K562 (cell line): ENCODE results near the gene HHATL. TPM values are rescaled to one million over a fixed set of nuclear protein-coding genes. Genes with fewer than 3 reads are reported as not detected.

ENCODE experiments used
- ATAC-seq: fragments of 200-7000 bp; cut with Tn5 transposase; 3 replicates; pipeline ENCODE4 v1.9.1; 2020; ENCODE audit warnings: moderate library complexity
- BruUV-seq: library from RNA; stranded (reverse); fragments of 400-500 nt; replicated peaks from 2 replicates; lab custom pipeline; 2021; lab: Mats Ljungman, UMichigan
- CTCF ChIA-PET: fragments of 300-600 bp; formaldehyde crosslinking; extraction: SDS; loops from one replicate; lab custom pipeline; 2021; ENCODE audit warnings: low intra/inter-chr PET ratio; lab: Yijun Ruan, JAX
- POLR2A ChIA-PET: fragments of 300-600, 350-650 bp; sonication (Branson Sonifier 250); formaldehyde crosslinking; extraction: SDS; loops from one replicate; lab custom pipeline; 2021; ENCODE audit warnings: antibody characterized with exemption, inconsistent platforms; lab: Yijun Ruan, JAX
- DNase-seq, 4 experiments: peaks; one replicate each; pipeline versions ENCODE4 v3.0.0 to v3.0.0-alpha.2; 2011 to 2018; ENCODE audit warnings: low spot score in 3 of 4, mixed read lengths in 3 of 4; ENCODE audit errors: extremely low read depth in 1 of 4
- FAIRE-seq: peaks from 2 replicates; lab custom pipeline; 2011; peaks lifted over from hg19 to GRCh38; lab: Jason Lieb, UNC
- H2AFZ ChIP-seq: 2 replicates; pipeline ENCODE4 v1.6.0; 2011; ENCODE audit warnings: low read depth, low read length, control low read depth, inconsistent platforms
- H3K27ac ChIP-seq: fragments of 200-600 bp; 3 replicates; pipeline ENCODE4 v1.8.0; 2011; ENCODE audit warnings: low read depth, mild to moderate bottlenecking, control low read depth, inconsistent platforms, low read length, moderate library complexity, mixed read lengths; ENCODE audit errors: extremely low read depth
- H3K27me3 ChIP-seq, 2 experiments: fragments of 300-600 bp in 1 of 2; 2 replicates in 1 of 2; 3 replicates in 1 of 2; pipeline versions ENCODE4 v1.6.0 to v1.8.0; 2011; ENCODE audit warnings: inconsistent platforms in 2 of 2, low read length in 2 of 2, mild to moderate bottlenecking in 1 of 2, mixed read lengths in 1 of 2, moderate library complexity in 1 of 2; ENCODE audit not compliant: control insufficient read depth in 2 of 2, insufficient read depth in 2 of 2
- H3K36me3 ChIP-seq: fragments of 300-600 bp; 3 replicates; pipeline ENCODE4 v1.8.0; 2011; ENCODE audit warnings: mild to moderate bottlenecking, low read length, inconsistent platforms; ENCODE audit not compliant: control insufficient read depth, insufficient read depth
- H3K4me1 ChIP-seq, 2 experiments: fragments of 200-600 bp in 1 of 2; replicated peaks in 1 of 2; 2 replicates in 1 of 2; 3 replicates in 1 of 2; pipeline versions ENCODE4 v1.5.1 to v1.8.0; 2011; ENCODE audit warnings: inconsistent platforms in 2 of 2, low read length in 2 of 2, mild to moderate bottlenecking in 1 of 2, mixed read lengths in 1 of 2, moderate library complexity in 1 of 2; ENCODE audit not compliant: control insufficient read depth in 2 of 2, insufficient read depth in 2 of 2
- H3K4me2 ChIP-seq: 2 replicates; pipeline ENCODE4 v1.6.1; 2011; ENCODE audit warnings: low read length, control low read depth, inconsistent platforms, mixed read lengths; ENCODE audit not compliant: insufficient read depth
- H3K4me3 ChIP-seq: fragments of 200-600 bp; sonication (generic), shearing (Covaris generic); 2 replicates; pipeline ENCODE4 v1.5.1; 2016; ENCODE audit warnings: control low read depth, inconsistent platforms
- H3K79me2 ChIP-seq: fragments of 200-600 bp; 3 replicates; pipeline ENCODE4 v1.8.0; 2011; ENCODE audit warnings: low read length, inconsistent platforms; ENCODE audit not compliant: control insufficient read depth, insufficient read depth
- H3K9ac ChIP-seq, 2 experiments: 2 replicates each; pipeline versions ENCODE4 v1.6.0 to v1.6.1; 2011; ENCODE audit warnings: low read depth in 2 of 2, low read length in 2 of 2, control low read depth in 1 of 2, inconsistent platforms in 1 of 2, mild to moderate bottlenecking in 1 of 2, mixed read lengths in 1 of 2; ENCODE audit not compliant: insufficient read depth in 1 of 2
- H3K9me1 ChIP-seq: one replicate; pipeline ENCODE4 v1.6.0; 2011; ENCODE audit warnings: inconsistent platforms, mild to moderate bottlenecking, low read length, moderate library complexity; ENCODE audit not compliant: control insufficient read depth, insufficient read depth
- H3K9me3 ChIP-seq: replicated peaks from 2 replicates; pipeline ENCODE4 v1.5.1; 2011; ENCODE audit warnings: low read depth, low read length, inconsistent platforms; ENCODE audit not compliant: control insufficient read depth, insufficient read depth
- H4K20me1 ChIP-seq: replicated peaks from 2 replicates; pipeline ENCODE4 v1.6.1; 2011; ENCODE audit warnings: low read length, inconsistent platforms, mixed read lengths; ENCODE audit not compliant: control insufficient read depth, insufficient read depth
- ADNP ChIP-seq: fragments of 200-800 bp; sonication (Bioruptor generic); IDR thresholded peaks from 2 replicates; pipeline ENCODE4 v1.6.1; 2016; ENCODE audit warnings: missing genetic modification characterization, missing compliant biosample characterization
- ARID3B ChIP-seq: fragments of 250-450 bp; sonication (Bioruptor Pico); IDR thresholded peaks from 2 replicates; pipeline ENCODE4 v1.4.0; 2020; ENCODE audit warnings: borderline replicate concordance
- ATF3 ChIP-seq, 2 experiments: fragments of 450-650 bp in 1 of 2; sonication (generic) in 1 of 2; formaldehyde crosslinking in 1 of 2; IDR thresholded peaks in 1 of 2; conservative IDR thresholded peaks in 1 of 2; 2 replicates each; pipeline versions ENCODE4 v1.6.1 to v1.8.1; 2016 to 2023; ENCODE audit warnings: mild to moderate bottlenecking in 2 of 2, moderate library complexity in 2 of 2, inconsistent platforms in 1 of 2, missing genetic modification reagents in 1 of 2
- ESRRA ChIP-seq: fragments of 450-650 bp; IDR thresholded peaks from 2 replicates; pipeline ENCODE4 v1.6.1; 2014; ENCODE audit warnings: low read depth, mild to moderate bottlenecking, moderate library complexity, borderline replicate concordance
- ETV5 ChIP-seq: sonication (generic); formaldehyde crosslinking; IDR thresholded peaks from 2 replicates; pipeline ENCODE4 v1.4.0; 2020; ENCODE audit warnings: low read depth, mild to moderate bottlenecking, missing genetic modification reagents
- FOXJ2 ChIP-seq: fragments of 200-800 bp; sonication (Bioruptor generic); IDR thresholded peaks from 2 replicates; pipeline ENCODE4 v1.6.1; 2016; ENCODE audit warnings: missing genetic modification characterization, missing compliant biosample characterization
- GABPB1 ChIP-seq: sonication (generic); formaldehyde crosslinking; IDR thresholded peaks from 2 replicates; pipeline ENCODE4 v1.8.0; 2022; ENCODE audit warnings: mild to moderate bottlenecking, missing genetic modification reagents
- KLF10 ChIP-seq: fragments of 250-450 bp; sonication (Bioruptor Pico); IDR thresholded peaks from 2 replicates; pipeline ENCODE4 v1.6.1; 2021; ENCODE audit warnings: matching md5 sums
- KLF16 ChIP-seq: IDR thresholded peaks from 2 replicates; pipeline ENCODE4 v1.6.1; 2016; ENCODE audit warnings: antibody characterized with exemption
- MTA1 ChIP-seq: fragments of 450-650 bp; IDR thresholded peaks from 2 replicates; pipeline ENCODE4 v1.6.1; 2017; ENCODE audit warnings: borderline replicate concordance
- SOX6 ChIP-seq: fragments of 450-650 bp; IDR thresholded peaks from 2 replicates; pipeline ENCODE4 v1.6.1; 2014; ENCODE audit warnings: mild to moderate bottlenecking
- TFAP4 ChIP-seq: sonication (generic); formaldehyde crosslinking; IDR thresholded peaks from 2 replicates; pipeline ENCODE4 v1.8.0; 2022; ENCODE audit warnings: missing genetic modification reagents, mild to moderate bottlenecking, moderate library complexity, borderline replicate concordance
- ZFP1 ChIP-seq: fragments of 450-650 bp; formaldehyde crosslinking; IDR thresholded peaks from 2 replicates; pipeline ENCODE4 v1.4.0; 2020; ENCODE audit warnings: mild to moderate bottlenecking, mixed read lengths
- ZKSCAN1 ChIP-seq: fragments of 150-350 bp; IDR thresholded peaks from 2 replicates; pipeline ENCODE4 v1.6.1; 2016; ENCODE audit warnings: low read depth, low read length
- ZNF146 ChIP-seq: IDR thresholded peaks from one replicate; pipeline ENCODE4 v1.6.1; 2018; ENCODE audit warnings: missing compliant biosample characterization; ENCODE audit not compliant: unreplicated experiment
- ZNF3 ChIP-seq: fragments of 250-450 bp; sonication (Bioruptor Pico); IDR thresholded peaks from 2 replicates; pipeline ENCODE4 v1.5.0; 2021; ENCODE audit warnings: mild to moderate bottlenecking, moderate library complexity
- WGBS: fragments of 100-300 bp; shearing (Covaris generic); methylation state at CpG from one replicate; pipeline ENCODE4 v1.1.6; 2016; ENCODE audit warnings: low coverage, mixed read lengths; ENCODE audit not compliant: insufficient coverage; ENCODE audit errors: missing lambda C conversion rate; 5-methylcytosine and 5-hydroxymethylcytosine counted together
- in situ Hi-C: fragments of 300-500 bp; cut with MboI; formaldehyde crosslinking; loops from 4 replicates; pipeline ENCODE4 v1.15.0; 2018; ENCODE audit warnings: inconsistent platforms, mixed read lengths
- intact Hi-C: fragments of 100-400 bp; cut with micrococcal nuclease; formaldehyde crosslinking; loops from 2 replicates; pipeline ENCODE4 v1.14.2; 2022
- polyA plus RNA-seq, 8 experiments: library from polyadenylated mRNA; depleted of rRNA in 4 of 8; stranded (reverse) in 5 of 8; unstranded in 3 of 8; fragments of >200 nt; fragmentation: Nextera tagmentation in 2 of 8; fragmentation: Illumina TruSeq in 1 of 8; extraction: Ambion mirVana in 2 of 8; extraction: Trizol in 1 of 8; gene quantifications; 2 replicates each; pipeline versions ENCODE4 v1.2.1 to v1.2.3, GENCODE V29; 2011 to 2014; ENCODE audit warnings: inconsistent platforms in 1 of 8, missing spikeins in 1 of 8
- total RNA-seq, 7 experiments: library from RNA; depleted of rRNA in 6 of 7; stranded (reverse); fragments of >200 nt in 6 of 7; fragmentation: Illumina TruSeq in 2 of 7; extraction: Trizol in 2 of 7; gene quantifications; 2 replicates each; pipeline versions ENCODE4 v1.2.1 to v1.2.3, GENCODE V29; 2011 to 2021; ENCODE audit warnings: low replicate concordance in 1 of 7
- TF ChIP-seq, protein P1 (sequence below): fragments of 450-650 bp; formaldehyde crosslinking; IDR thresholded peaks from 2 replicates; pipeline ENCODE4 v1.4.0; 2020; ENCODE audit warnings: mild to moderate bottlenecking, mixed read lengths

Gene HHATL
- total and polyA plus RNA-seq, 9 of the 15 experiments (the other 6 are each of a cell fraction or from before 2014, with no cell fraction given) = not detected

GRCh38 chr3:42652611-42653302 is 49.8 kb downstream of the HHATL start:
- H3K4me2 ChIP-seq = peak overlapping the region; percentile 78
- H3K27me3 ChIP-seq = no peaks in the 10 kb centered on the region
- FAIRE-seq = peak; percentile 80
- peak; percentile 60 to 86 (median 70) for DNase-seq
- in situ Hi-C loops (loop anchor here (5.0 kb wide), 1 partner anchor 95 kb away; no protein-coding TSS in a partner anchor), intact Hi-C loops (loop anchor here (5.0 kb wide), 1 partner anchor 70 kb away; the partner anchor contains the start of gene SEC22C)
- H3K9me3 ChIP-seq = no peaks in the 10 kb centered on the region
- H3K79me2 ChIP-seq = no peaks in the 10 kb centered on the region
- ChIA-PET CTCF (no interaction called here), POLR2A (interaction anchor here (0.7 to 4.0 kb wide), 13 partner anchors 8 to 90 kb away, joined by 3 to 37 read pairs (median 3); partner anchors contain the start of gene SEC22C)
- peaks cover 4% of the 10 kb centered on the region for H3K9me1 ChIP-seq
- H2AFZ ChIP-seq = peak overlapping the region; percentile 85
- peak overlapping the region; percentile 65 to 94; a peak in 3 of 4 replicates for H3K9ac ChIP-seq
- no peaks in the 10 kb centered on the region for H4K20me1 ChIP-seq
- peak overlapping the region; percentile 37; the same call in 2 of the 3 replicates for H3K27ac ChIP-seq
- 21% methylated on average over 7 of the region's 7 CpGs for WGBS
- peaks cover 14% of the 10 kb centered on the region for H3K36me3 ChIP-seq
- ATAC-seq = peak; percentile 75
- H3K4me1 ChIP-seq = peaks cover 16 to 43% of the 10 kb centered on the region in 2 experiments
- peak overlapping the region; percentile 6; the same call in 1 of the 2 replicates for H3K4me3 ChIP-seq
- BruUV-seq = TSS peak; percentile 44
- TF ChIP-seq TFAP4 (CRISPR knock-in tag) (0 out of 2 replicates have a peak, but pooled peaks have one; percentile 32), KLF16 (no peak), ZFP1 (CRISPR knock-in tag) (no peak), ZNF146 (no peak), FOXJ2 (tag) (no peak), ATF3 (IDR thresholded peaks at IDR 0.05) (peak; percentile 55), ATF3 (CRISPR knock-in tag; conservative IDR thresholded peaks at IDR 0.05) (no peak), ZKSCAN1 (no peak), MTA1 (no peak), GABPB1 (0 out of 2 replicates have a peak, but pooled peaks have one; percentile 29), KLF10 (CRISPR knock-in tag) (no peak), ETV5 (CRISPR knock-in tag) (no peak), ADNP (tag) (no peak), ESRRA (peak; percentile 28; the same call in 1 of the 2 replicates), SOX6 (no peak), ZNF3 (no peak), ARID3B (0 out of 2 replicates have a peak, but pooled peaks have one; percentile 18)
- TF ChIP-seq, protein P1, sequence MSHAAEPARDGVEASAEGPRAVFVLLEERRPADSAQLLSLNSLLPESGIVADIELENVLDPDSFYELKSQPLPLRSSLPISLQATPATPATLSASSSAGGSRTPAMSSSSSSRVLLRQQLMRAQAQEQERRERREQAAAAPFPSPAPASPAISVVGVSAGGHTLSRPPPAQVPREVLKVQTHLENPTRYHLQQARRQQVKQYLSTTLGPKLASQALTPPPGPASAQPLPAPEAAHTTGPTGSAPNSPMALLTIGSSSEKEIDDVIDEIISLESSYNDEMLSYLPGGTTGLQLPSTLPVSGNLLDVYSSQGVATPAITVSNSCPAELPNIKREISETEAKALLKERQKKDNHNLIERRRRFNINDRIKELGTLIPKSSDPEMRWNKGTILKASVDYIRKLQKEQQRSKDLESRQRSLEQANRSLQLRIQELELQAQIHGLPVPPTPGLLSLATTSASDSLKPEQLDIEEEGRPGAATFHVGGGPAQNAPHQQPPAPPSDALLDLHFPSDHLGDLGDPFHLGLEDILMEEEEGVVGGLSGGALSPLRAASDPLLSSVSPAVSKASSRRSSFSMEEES = no peak
